GM21576 (cell line): ENCODE results near the gene LRMDA.

Experiments used
- ATAC-seq: cut with Tn5 transposase; IDR thresholded peaks from one replicate; pipeline ENCODE4 v1.9.1; 2021; ENCODE audit warnings: mild to moderate bottlenecking, moderate library complexity; ENCODE audit not compliant: unreplicated experiment

The LRMDA gene

GRCh38 chr10:75470901-75471300 lies 39.5 kb downstream of the LRMDA start:
- no peak for ATAC-seq

GRCh38 chr10:75472685-75473084 lies 41.3 kb downstream of the LRMDA start:
- ATAC-seq, result no peak

- no peak for ATAC-seq
These were observed 42.7 kb downstream of the LRMDA start for GRCh38 chr10:75474106-75474505.

GRCh38 chr10:75475460-75476182 lies 44.2 kb downstream of the LRMDA start:
- no peak for ATAC-seq

GRCh38 chr10:75476569-75476968 lies 45.1 kb downstream of the LRMDA start:
- ATAC-seq, result no peak

- ATAC-seq, result no peak
These were observed 45.6 kb downstream of the LRMDA start for GRCh38 chr10:75476985-75477384.

- ATAC-seq, result no peak
These were observed 46.3 kb downstream of the LRMDA start for GRCh38 chr10:75477680-75478079.

GRCh38 chr10:75480374-75480773 lies 49.0 kb downstream of the LRMDA start:
- no peak for ATAC-seq

GRCh38 chr10:75483188-75483587 lies 51.8 kb downstream of the LRMDA start:
- ATAC-seq, result no peak

GRCh38 chr10:75484717-75485116 lies 53.3 kb downstream of the LRMDA start:
- ATAC-seq, result no peak

- no peak for ATAC-seq
These were observed 55.2 kb downstream of the LRMDA start for GRCh38 chr10:75486591-75486990.

GRCh38 chr10:75487087-75487754 lies 55.8 kb downstream of the LRMDA start:
- no peak for ATAC-seq

- no peak for ATAC-seq
These were observed 56.3 kb downstream of the LRMDA start for GRCh38 chr10:75487755-75488125.

GRCh38 chr10:75492173-75492925 lies 60.9 kb downstream of the LRMDA start:
- ATAC-seq, result no peak

GRCh38 chr10:75493464-75493863 lies 62.0 kb downstream of the LRMDA start:
- ATAC-seq, result no peak

GRCh38 chr10:75495434-75496190 lies 64.2 kb downstream of the LRMDA start:
- no peak for ATAC-seq

GRCh38 chr10:75496191-75496567 lies 64.8 kb downstream of the LRMDA start:
- no peak for ATAC-seq

- no peak for ATAC-seq
These were observed 66.8 kb downstream of the LRMDA start for GRCh38 chr10:75497997-75498883.

- no peak for ATAC-seq
These were observed 67.5 kb downstream of the LRMDA start for GRCh38 chr10:75498884-75499350.

GRCh38 chr10:75499556-75500160 lies 68.2 kb downstream of the LRMDA start:
- no peak for ATAC-seq
